Head of caudate nucleus (tissue), 42 donors: ENCODE results near the gene ZNF697.
"Not testable (repeated sequence)": the region's sequence is repeated elsewhere in the genome, so short reads cannot be mapped to it uniquely, and the experiment has no call there.

Experiments used
- DNase-seq, 42 donors: peaks; one replicate each; pipeline versions ENCODE4 v3.0.0 to v3.0.0-alpha.2; 2020 to 2021; ENCODE audit warnings: mixed read lengths in 7 of 42
- intact Hi-C: fragments of 100-400 bp; cut with DNase I; formaldehyde crosslinking; loops from one replicate; pipeline ENCODE4 v1.15.0; 2022

ZNF697 gene

DNA sequence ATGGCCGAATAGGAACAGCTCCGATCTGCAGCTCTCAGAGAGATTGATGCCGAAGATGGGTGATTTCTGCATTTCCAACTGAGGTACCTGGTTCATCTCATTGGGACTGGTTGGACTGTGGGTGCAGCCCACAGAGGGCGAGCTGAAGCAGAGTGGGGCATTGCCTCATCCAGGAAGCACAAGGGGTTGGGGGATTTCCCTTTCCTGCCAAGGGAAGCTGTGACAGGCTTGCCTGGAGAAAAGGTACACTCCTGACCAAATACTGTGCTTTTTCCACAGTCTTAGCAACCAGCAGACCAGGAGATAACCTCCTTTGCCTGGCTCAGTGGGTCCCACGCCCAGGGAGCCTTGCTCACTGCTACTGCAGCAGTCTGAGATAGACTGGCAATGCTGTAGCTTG, 74.2 kb downstream of the ZNF697 start:
- no peak for DNase-seq
- intact Hi-C loops = no loop called here

DNA sequence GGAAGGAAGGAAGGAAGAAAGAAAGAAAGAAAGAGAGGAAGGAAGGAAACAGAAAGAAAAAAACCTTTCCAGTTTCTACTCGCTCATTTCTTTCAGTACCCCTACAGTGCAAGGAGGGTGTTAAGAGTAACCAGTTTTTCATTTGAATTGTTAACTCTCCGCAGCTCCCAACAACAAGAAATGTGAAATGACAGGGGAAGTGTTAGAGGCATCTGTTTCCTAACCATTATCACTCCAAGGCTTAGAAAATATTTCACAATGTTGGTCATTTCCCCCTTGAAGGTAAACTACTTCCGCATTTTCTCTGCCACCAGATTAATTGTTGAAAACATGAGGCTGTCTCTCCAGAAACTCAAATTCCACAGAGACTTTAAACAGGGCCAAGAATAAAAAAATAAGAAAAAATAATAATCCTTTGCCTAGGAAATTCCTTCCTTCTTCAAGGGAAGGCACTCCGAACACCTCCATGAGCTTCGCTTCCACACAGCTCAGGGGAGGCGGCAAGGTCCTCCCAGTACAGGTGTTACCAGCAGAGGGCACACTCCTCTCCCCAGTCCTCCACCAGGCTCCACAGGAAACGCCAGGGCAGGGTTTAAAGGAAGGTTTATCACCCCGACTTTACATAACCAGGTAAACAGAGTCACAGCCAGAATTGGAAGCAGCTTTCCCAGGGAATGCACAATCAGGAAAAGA, 78.0 kb downstream of the ZNF697 start:
- DNase-seq, intact Hi-C loops: not testable (repeated sequence)
